SK-N-MC (cell line): ENCODE results near the gene GATA6.

Experiments used
- EZH2 ChIP-seq: fragments of 200-600 bp; sonication (generic); IDR thresholded peaks from one replicate; pipeline ENCODE4 v1.6.1; 2017; ENCODE audit warnings: antibody characterized with exemption
- FOXP2 ChIP-seq: optimal IDR thresholded peaks from 2 replicates; pipeline ENCODE3; 2011; ENCODE audit warnings: mild to moderate bottlenecking, moderate library complexity; ENCODE audit not compliant: insufficient read depth; ENCODE audit errors: extremely low read length, control extremely low read depth
- POLR2AphosphoS5 ChIP-seq: IDR thresholded peaks from 2 replicates; pipeline ENCODE4 v1.6.1; 2012; ENCODE audit warnings: mild to moderate bottlenecking, low read depth, low read length, borderline replicate concordance

- TF ChIP-seq POLR2AphosphoS5 = no peak
- TF ChIP-seq EZH2 = no peak
- TF ChIP-seq FOXP2 = no peak
Measured at GRCh38 chr18:22170421-22171257, 1.2 kb downstream of the GATA6 start.
